Left ventricle myocardium inferior (tissue), 1 donor: ENCODE data around the gene RAB18. TPM values are rescaled to one million over a fixed set of nuclear protein-coding genes. Genes with fewer than 3 reads are reported as not detected.

Source experiments
- DNase-seq: peaks from one replicate; pipeline ENCODE4 v3.0.0-alpha.2; 2020
- H3K27ac ChIP-seq: fragments of 200-600 bp; replicated peaks from 2 replicates; pipeline ENCODE4 v1.8.0; 2021
- H3K27me3 ChIP-seq: fragments of 200-600 bp; 2 replicates; pipeline ENCODE4 v1.8.0; 2021; ENCODE audit warnings: low read depth
- H3K36me3 ChIP-seq: fragments of 200-600 bp; 2 replicates; pipeline ENCODE4 v1.8.0; 2021
- H3K4me1 ChIP-seq: fragments of 200-600 bp; 2 replicates; pipeline ENCODE4 v1.8.0; 2021
- H3K4me3 ChIP-seq: fragments of 200-600 bp; 2 replicates; pipeline ENCODE4 v1.8.0; 2021; ENCODE audit warnings: mild to moderate bottlenecking, moderate library complexity
- H3K9me3 ChIP-seq: fragments of 200-600 bp; replicated peaks from 2 replicates; pipeline ENCODE4 v1.8.0; 2021
- CTCF ChIP-seq: fragments of 200-600 bp; IDR thresholded peaks from 2 replicates; pipeline ENCODE4 v1.8.0; 2021; ENCODE audit warnings: antibody characterized with exemption, mild to moderate bottlenecking, borderline replicate concordance
- intact Hi-C: fragments of 100-400 bp; cut with micrococcal nuclease; formaldehyde crosslinking; loops from one replicate; pipeline ENCODE4 v1.11.0; 2022
- total RNA-seq: library from RNA; stranded (reverse); fragmentation: NEBNext Ultra II Directional; extraction: Animal tissue kit (Norgen Biotek cat#: 25700); gene quantifications from one replicate; pipeline ENCODE4 v1.2.1, GENCODE V29; 2021
- donor health status: DM: no; HTN: yes; CAD: no; lungs with severe emphysema.

Gene RAB18
- total RNA-seq, 1 donor from 2014 or later = 145 TPM

DNA sequence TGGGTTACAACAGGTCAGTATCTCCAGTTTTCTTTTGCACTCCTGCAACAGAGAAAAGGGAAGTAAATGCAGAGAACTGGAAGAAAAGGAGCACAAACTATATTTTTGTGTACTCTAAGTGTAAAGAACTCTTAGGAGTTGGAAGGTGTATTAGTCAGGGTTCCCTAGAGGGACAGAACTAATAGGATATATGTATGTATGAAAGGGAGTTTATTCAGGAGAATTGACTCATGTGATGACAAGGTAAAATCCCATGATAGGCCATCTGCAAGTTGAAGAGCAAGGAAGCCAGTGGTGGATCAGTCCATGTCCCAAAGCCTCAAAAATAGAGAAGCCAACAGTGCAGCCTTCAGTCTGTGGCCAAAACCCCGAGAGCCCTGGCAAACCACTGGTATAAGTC lies 22.6 kb upstream of the RAB18 start:
- intact Hi-C loops = no loop called here
- Histone ChIP-seq H3K4me3 (no peak overlapping the region), H3K9me3 (peaks cover 5% of the 10 kb centered on the region), H3K27me3 (peaks cover 30% of the 10 kb centered on the region), H3K36me3 (no peaks in the 10 kb centered on the region), H3K27ac (no peak overlapping the region), H3K4me1 (no peaks in the 10 kb centered on the region)
- TF ChIP-seq CTCF = no peak
- DNase-seq = no peak

DNA sequence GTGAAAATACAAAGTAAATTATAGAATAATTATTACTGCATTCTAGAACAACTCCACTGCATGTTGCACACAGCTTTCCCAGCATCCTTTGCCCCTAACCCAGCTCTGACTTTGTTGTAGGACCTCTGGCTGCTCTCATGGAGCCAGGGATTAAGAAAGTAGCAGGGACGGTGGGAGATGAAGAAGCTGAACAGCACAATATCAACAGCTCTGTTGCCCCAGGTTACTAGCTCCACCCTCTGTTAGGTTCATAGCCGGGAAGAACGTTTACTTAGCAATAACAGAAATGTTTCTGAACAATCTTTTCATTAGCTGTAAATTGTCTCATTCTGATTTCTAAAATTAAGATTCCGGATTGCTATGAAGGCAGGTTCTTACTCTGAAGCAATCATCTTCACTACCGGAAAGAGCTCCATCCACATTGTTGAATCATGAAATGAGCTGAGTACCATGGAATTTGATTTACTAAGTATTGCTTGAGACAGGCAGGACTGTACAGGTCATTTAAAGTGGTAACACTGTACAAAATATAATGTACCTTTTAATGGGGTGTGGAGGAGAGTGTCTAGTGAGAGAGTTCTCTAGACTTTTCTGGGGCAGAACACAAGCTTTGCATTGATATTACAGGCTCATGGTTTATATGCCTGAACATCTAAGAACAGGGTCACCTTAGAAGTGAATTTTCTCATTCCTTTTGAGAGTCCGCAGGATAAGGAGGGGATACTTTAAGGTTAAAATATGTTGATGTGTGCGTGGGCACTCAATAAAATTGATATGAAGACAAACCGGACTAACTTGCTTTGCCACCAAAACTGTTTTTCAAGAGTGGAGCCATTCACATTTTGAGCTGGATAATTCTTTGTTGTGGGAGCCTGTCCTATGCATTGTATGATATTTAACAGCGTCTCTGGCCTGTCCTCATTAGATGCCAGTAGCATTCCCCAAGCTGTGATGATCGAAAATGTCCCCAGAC lies 20.8 kb upstream of the RAB18 start:
- Histone ChIP-seq H3K4me1 (no peaks in the 10 kb centered on the region), H3K4me3 (no peak overlapping the region), H3K27me3 (peaks cover 47% of the 10 kb centered on the region), H3K27ac (no peak overlapping the region), H3K36me3 (no peaks in the 10 kb centered on the region), H3K9me3 (peaks cover 5% of the 10 kb centered on the region)
- intact Hi-C loops = no loop called here
- no peak for DNase-seq
- no peak for TF ChIP-seq CTCF

DNA sequence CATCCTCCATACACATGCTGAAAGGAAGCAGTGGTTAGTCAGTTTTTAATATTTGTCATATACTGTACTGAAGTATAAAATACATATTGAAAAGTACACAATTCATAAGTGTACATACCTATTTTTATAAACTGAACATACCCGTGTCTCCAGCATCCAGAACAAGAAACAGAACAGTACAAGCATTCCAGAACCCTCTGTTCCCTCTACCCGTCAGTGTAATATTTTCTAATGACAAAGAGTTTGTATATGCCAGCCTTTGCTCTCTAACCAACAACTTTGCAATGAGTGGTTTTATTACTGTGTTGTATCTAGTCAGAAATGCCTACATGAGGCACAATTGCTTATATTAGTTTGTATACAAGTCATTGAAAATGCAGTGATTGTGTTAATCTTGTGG lies 18.7 kb upstream of the RAB18 start:
- Histone ChIP-seq H3K9me3 (peaks cover 1% of the 10 kb centered on the region), H3K4me1 (no peaks in the 10 kb centered on the region), H3K27ac (no peak overlapping the region), H3K27me3 (peaks cover 49% of the 10 kb centered on the region), H3K36me3 (no peaks in the 10 kb centered on the region), H3K4me3 (no peak overlapping the region)
- intact Hi-C loops = no loop called here
- DNase-seq = no peak
- no peak for TF ChIP-seq CTCF

- H3K4me3 ChIP-seq = no peak overlapping the region
- peaks cover 7% of the 10 kb centered on the region for H3K9me3 ChIP-seq
- peaks cover 49% of the 10 kb centered on the region for H3K27me3 ChIP-seq
- no peaks in the 10 kb centered on the region for H3K36me3 ChIP-seq
- no peak for TF ChIP-seq CTCF
- H3K27ac ChIP-seq = no peak overlapping the region
- intact Hi-C loops = no loop called here
- no peaks in the 10 kb centered on the region for H3K4me1 ChIP-seq
- no peak for DNase-seq
Observed at GRCh38 chr10:27485986-27486385, 18.1 kb upstream of the RAB18 start.

DNA sequence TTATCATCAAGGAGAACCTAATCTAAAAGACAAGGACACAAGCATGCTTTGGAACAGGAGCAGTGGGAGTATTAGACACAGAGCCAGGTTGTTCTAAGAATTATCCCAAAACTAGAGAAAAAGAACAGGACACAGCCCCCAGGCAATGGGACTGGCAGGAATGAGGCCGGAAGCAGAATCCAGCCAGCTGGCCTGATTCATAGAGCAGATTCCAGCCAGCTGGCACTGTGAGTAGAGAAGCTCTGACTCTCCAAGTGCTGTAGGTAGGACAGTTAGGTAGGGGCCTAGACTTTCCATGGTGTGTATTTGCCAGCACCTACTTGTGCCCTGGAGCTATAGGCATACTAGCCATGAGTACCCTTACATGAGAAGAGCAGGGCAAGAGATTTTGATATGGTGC lies 13.3 kb upstream of the RAB18 start:
- no peaks in the 10 kb centered on the region for H3K4me1 ChIP-seq
- no peak for TF ChIP-seq CTCF
- H3K27me3 ChIP-seq = peaks cover 43% of the 10 kb centered on the region
- no peak overlapping the region for H3K27ac ChIP-seq
- no peak for DNase-seq
- H3K9me3 ChIP-seq = peaks cover 21% of the 10 kb centered on the region
- H3K36me3 ChIP-seq = no peaks in the 10 kb centered on the region
- intact Hi-C loops = no loop called here
- H3K4me3 ChIP-seq = no peak overlapping the region
